K562 (cell line): Measurements from ENCODE around the gene WRAP53. TPM values are rescaled to one million over a fixed set of nuclear protein-coding genes. Genes with fewer than 3 reads are reported as not detected.
A peak's percentile ranks its signal among the peaks of the same experiment; 100 is the strongest.

Experiments used
- ERF ChIP-seq: fragments of 450-650 bp; formaldehyde crosslinking; IDR thresholded peaks from 2 replicates; pipeline ENCODE4 v1.4.0; 2020; ENCODE audit warnings: mild to moderate bottlenecking, mixed read lengths
- FUS ChIP-seq: fragments of 200-400 bp; formaldehyde crosslinking; optimal IDR thresholded peaks from 2 replicates; pipeline ENCODE3; 2017; ENCODE audit warnings: low read depth, low read length
- HDGF ChIP-seq: fragments of 450-650 bp; IDR thresholded peaks from 2 replicates; pipeline ENCODE4 v1.6.1; 2016
- ID3 ChIP-seq, 2 experiments: fragments of 250-450 bp in 1 of 2; fragments of 450-650 bp in 1 of 2; sonication (Bioruptor Pico) in 1 of 2; IDR thresholded peaks; 2 replicates each; pipeline versions ENCODE4 v1.6.1 to v1.8.0; 2016 to 2021; ENCODE audit warnings: mild to moderate bottlenecking in 2 of 2, moderate library complexity in 2 of 2, missing compliant biosample characterization in 1 of 2, missing genetic modification characterization in 1 of 2
- JUND ChIP-seq, 2 experiments: IDR thresholded peaks; 2 replicates in 1 of 2; 3 replicates in 1 of 2; pipeline ENCODE4 v1.6.1; 2011; ENCODE audit warnings: borderline replicate concordance in 2 of 2, low read depth in 2 of 2, low read length in 2 of 2, improper control_type of control experiment in 1 of 2, missing biosample characterization in 1 of 2, missing genetic modification characterization in 1 of 2, missing genetic modification reagents in 1 of 2
- MAFF ChIP-seq: IDR thresholded peaks from 2 replicates; pipeline ENCODE4 v1.6.1; 2012; ENCODE audit warnings: low read length, improper control_type of control experiment
- MAZ ChIP-seq, 2 experiments: fragments of 450-650 bp in 1 of 2; sonication (generic) in 1 of 2; formaldehyde crosslinking; IDR thresholded peaks in 1 of 2; conservative IDR thresholded peaks in 1 of 2; 2 replicates each; pipeline versions ENCODE4 v1.4.0 to v1.5.0; 2020; ENCODE audit warnings: mild to moderate bottlenecking in 1 of 2, missing genetic modification reagents in 1 of 2
- NEUROD1 ChIP-seq: fragments of 150-350 bp; IDR thresholded peaks from 2 replicates; pipeline ENCODE4 v1.6.1; 2014; ENCODE audit warnings: borderline replicate concordance, low read length, low read depth; ENCODE audit not compliant: partially characterized antibody
- POLR2G ChIP-seq: fragments of 200-400 bp; formaldehyde crosslinking; IDR thresholded peaks from 2 replicates; pipeline ENCODE4 v1.6.1; 2017; ENCODE audit warnings: low read depth, mild to moderate bottlenecking, antibody characterized with exemption, low read length, moderate library complexity
- RB1 ChIP-seq: fragments of 450-650 bp; IDR thresholded peaks from 2 replicates; pipeline ENCODE4 v1.6.1; 2017; ENCODE audit warnings: low read depth, mild to moderate bottlenecking
- ZBTB11 ChIP-seq, 3 experiments: fragments of 200-800 bp in 1 of 3; fragments of 250-450 bp in 1 of 3; fragments of 450-650 bp in 1 of 3; sonication (Bioruptor Pico) in 1 of 3; sonication (Bioruptor generic) in 1 of 3; formaldehyde crosslinking in 1 of 3; IDR thresholded peaks; 2 replicates each; pipeline versions ENCODE4 v1.6.1 to v1.8.0; 2016 to 2022; ENCODE audit warnings: mild to moderate bottlenecking in 2 of 3, missing genetic modification characterization in 2 of 3, missing compliant biosample characterization in 1 of 3, moderate library complexity in 1 of 3
- ZNF696 ChIP-seq: fragments of 250-450 bp; sonication (Bioruptor Pico); conservative IDR thresholded peaks from 2 replicates; pipeline ENCODE4 v1.4.0; 2020; ENCODE audit warnings: mild to moderate bottlenecking, moderate library complexity
- ZNF740 ChIP-seq, 3 experiments: fragments of 200-800 bp in 1 of 3; sonication (Bioruptor generic) in 1 of 3; sonication (generic) in 1 of 3; formaldehyde crosslinking in 1 of 3; IDR thresholded peaks; 2 replicates each; pipeline versions ENCODE4 v1.6.1 to v1.8.0; 2016 to 2022; ENCODE audit warnings: mild to moderate bottlenecking in 2 of 3, missing compliant biosample characterization in 2 of 3, missing genetic modification characterization in 2 of 3, missing genetic modification reagents in 1 of 3
- polyA plus RNA-seq, 8 experiments: library from polyadenylated mRNA; depleted of rRNA in 4 of 8; stranded (reverse) in 5 of 8; unstranded in 3 of 8; fragments of >200 nt; fragmentation: Nextera tagmentation in 2 of 8; fragmentation: Illumina TruSeq in 1 of 8; extraction: Ambion mirVana in 2 of 8; extraction: Trizol in 1 of 8; gene quantifications; 2 replicates each; pipeline versions ENCODE4 v1.2.1 to v1.2.3, GENCODE V29; 2011 to 2014; ENCODE audit warnings: inconsistent platforms in 1 of 8, missing spikeins in 1 of 8
- total RNA-seq, 7 experiments: library from RNA; depleted of rRNA in 6 of 7; stranded (reverse); fragments of >200 nt in 6 of 7; fragmentation: Illumina TruSeq in 2 of 7; extraction: Trizol in 2 of 7; gene quantifications; 2 replicates each; pipeline versions ENCODE4 v1.2.1 to v1.2.3, GENCODE V29; 2011 to 2021; ENCODE audit warnings: low replicate concordance in 1 of 7
- TF ChIP-seq, protein P1 (sequence below), 2 experiments: IDR thresholded peaks; 2 replicates each; pipeline ENCODE4 v1.6.1; 2011; ENCODE audit warnings: borderline replicate concordance in 1 of 2, control low read depth in 1 of 2, low read depth in 1 of 2, low read length in 1 of 2, mild to moderate bottlenecking in 1 of 2, mixed read lengths in 1 of 2, moderate library complexity in 1 of 2; ENCODE audit not compliant: insufficient read depth in 1 of 2, insufficient read length in 1 of 2, poor library complexity in 1 of 2, severe bottlenecking in 1 of 2; ENCODE audit errors: extremely low read depth in 1 of 2
- TF ChIP-seq, protein P2 (sequence below): fragments of 450-650 bp; formaldehyde crosslinking; IDR thresholded peaks from 2 replicates; pipeline ENCODE4 v1.4.0; 2020; ENCODE audit warnings: mild to moderate bottlenecking, moderate library complexity

Gene WRAP53
- total and polyA plus RNA-seq, 9 of the 15 experiments (the other 6 are each of a cell fraction or from before 2014, with no cell fraction given): 0.72 to 18.2 (median 13.4) TPM

DNA sequence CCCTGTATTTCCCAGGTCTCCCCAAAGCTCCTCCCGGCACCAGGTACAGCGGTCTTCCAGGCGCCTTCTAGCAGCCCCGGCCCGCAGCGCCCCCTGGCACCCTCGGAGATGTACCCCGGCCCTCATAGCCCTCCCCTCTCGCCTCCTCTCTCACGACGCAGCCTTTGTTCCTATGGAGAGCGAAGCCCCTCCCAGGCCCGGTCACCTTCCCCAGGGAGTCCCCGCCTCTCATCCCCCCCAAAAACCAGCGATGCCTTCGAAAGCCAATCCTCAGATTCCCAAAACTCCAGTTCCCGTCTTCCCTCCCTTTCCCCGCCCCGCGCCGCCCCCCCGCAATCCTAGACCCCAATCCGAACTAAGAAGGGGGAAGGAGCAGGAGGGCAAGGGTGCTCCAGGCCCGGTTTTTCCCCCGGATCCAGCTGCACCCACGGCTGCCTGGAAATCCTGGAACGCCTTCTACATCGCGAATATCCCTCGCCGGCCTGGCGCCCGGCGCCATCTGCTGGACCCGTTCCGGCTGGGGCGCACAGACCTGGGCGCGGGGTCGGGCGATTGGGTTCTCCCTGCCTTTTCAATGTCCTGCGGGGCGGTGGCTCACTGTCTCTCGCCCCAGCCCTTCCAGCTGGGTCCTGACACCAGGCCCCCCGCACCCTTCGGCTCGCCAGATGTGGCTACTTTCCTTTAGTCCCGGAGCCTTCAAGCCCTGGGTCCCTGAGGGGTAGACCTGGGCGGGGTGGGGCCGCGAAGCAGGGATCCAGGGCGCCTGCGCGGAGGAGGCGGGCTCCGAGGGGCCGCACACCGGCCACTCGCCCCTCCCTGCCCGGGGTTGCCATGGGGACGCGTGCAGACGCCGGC is 28.9 kb downstream of the WRAP53 start, which contains the start of gene DNAH2 (continued):
- TF ChIP-seq MAZ (CRISPR knock-in tag; conservative IDR thresholded peaks at IDR 0.05 in 1 of 2, IDR thresholded peaks at IDR 0.05 in 1 of 2) (peak in 1 of 2 experiments; percentile 81; a peak in 3 of 4 replicates), ZBTB11 (CRISPR knock-in tag; IDR thresholded peaks at IDR 0.05) (no peak), POLR2G (peak; percentile 58; the same call in 1 of the 2 replicates), FUS (no peak), MAFF (no peak), NEUROD1 (peak; percentile 95), RB1 (peak; percentile 35; the same call in 1 of the 2 replicates), ERF (CRISPR knock-in tag) (no peak), ID3 (CRISPR knock-in tag; IDR thresholded peaks at IDR 0.05) (no peak), ID3 (tag; IDR thresholded peaks at IDR 0.05) (no peak), JUND (IDR thresholded peaks at IDR 0.05; ENCODE audit: borderline replicate concordance, low read depth, low read length) (0 out of 2 replicates have a peak, but pooled peaks have one; percentile 2), JUND (tag; IDR thresholded peaks at IDR 0.05; ENCODE audit: borderline replicate concordance, low read depth, low read length) (no peak), ZNF740 (CRISPR knock-in tag; IDR thresholded peaks at IDR 0.05) (peak; percentile 79), ZNF740 (tag; IDR thresholded peaks at IDR 0.05) (peak in 1 of 2 experiments; percentile 76; a peak in 1 of 4 replicates), ZNF696 (CRISPR knock-in tag) (no peak), HDGF (no peak)
- TF ChIP-seq, protein P1, sequence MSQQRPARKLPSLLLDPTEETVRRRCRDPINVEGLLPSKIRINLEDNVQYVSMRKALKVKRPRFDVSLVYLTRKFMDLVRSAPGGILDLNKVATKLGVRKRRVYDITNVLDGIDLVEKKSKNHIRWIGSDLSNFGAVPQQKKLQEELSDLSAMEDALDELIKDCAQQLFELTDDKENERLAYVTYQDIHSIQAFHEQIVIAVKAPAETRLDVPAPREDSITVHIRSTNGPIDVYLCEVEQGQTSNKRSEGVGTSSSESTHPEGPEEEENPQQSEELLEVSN (IDR thresholded peaks at IDR 0.05; ENCODE audit: borderline replicate concordance in 1 of 2, extremely low read depth in 1 of 2, insufficient read depth in 1 of 2, insufficient read length in 1 of 2, low read depth in 1 of 2, low read length in 1 of 2, poor library complexity in 1 of 2, severe bottlenecking in 1 of 2): peak; percentile 33 to 68
- TF ChIP-seq, protein P2, sequence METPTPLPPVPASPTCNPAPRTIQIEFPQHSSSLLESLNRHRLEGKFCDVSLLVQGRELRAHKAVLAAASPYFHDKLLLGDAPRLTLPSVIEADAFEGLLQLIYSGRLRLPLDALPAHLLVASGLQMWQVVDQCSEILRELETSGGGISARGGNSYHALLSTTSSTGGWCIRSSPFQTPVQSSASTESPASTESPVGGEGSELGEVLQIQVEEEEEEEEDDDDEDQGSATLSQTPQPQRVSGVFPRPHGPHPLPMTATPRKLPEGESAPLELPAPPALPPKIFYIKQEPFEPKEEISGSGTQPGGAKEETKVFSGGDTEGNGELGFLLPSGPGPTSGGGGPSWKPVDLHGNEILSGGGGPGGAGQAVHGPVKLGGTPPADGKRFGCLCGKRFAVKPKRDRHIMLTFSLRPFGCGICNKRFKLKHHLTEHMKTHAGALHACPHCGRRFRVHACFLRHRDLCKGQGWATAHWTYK (CRISPR knock-in tag): no peak
